ENCODE measurements around the gene USP48. TPM values are rescaled to one million over a fixed set of nuclear protein-coding genes. Genes with fewer than 3 reads are reported as not detected.
A peak's percentile ranks its signal among the peaks of the same experiment; 100 is the strongest.

Gene USP48
- total RNA-seq, 2 experiments from 2014 or later, result 73.3 to 76.0 TPM

DNA sequence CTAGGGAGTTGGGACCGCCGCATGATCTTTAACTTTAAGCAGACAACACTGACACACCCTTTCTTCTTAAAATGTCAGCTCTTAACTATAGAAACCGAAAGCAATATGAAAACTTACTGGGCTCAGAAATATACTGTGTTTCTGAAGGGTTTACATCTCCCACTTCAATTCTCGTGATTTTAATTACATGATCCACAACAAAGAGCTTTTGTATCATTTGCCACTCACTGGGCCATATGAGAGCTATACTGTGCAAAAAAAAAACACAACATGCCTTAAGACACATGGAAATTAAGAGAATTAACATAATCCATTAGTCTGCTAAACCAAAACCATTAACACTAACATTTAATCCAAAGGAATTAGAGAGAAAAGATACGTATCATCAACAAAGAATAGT, 78.8 kb downstream of the USP48 start:
- no peak for DNase-seq
- Histone ChIP-seq H3K36me3 (ENCODE audit: insufficient read depth, low read length) (peaks cover 75% of the 10 kb centered on the region), H3K9me3 (ENCODE audit: control insufficient read depth in 1 of 2, insufficient read depth in 1 of 2, low read length in 2 of 2) (no peaks in the 10 kb centered on the region), H3K4me1 (ENCODE audit: insufficient read depth, low read length) (no peaks in the 10 kb centered on the region), H3K4me3 (ENCODE audit: low read length) (no peak overlapping the region), H3K27ac (ENCODE audit: low read depth in 1 of 2, low read length in 2 of 2) (no peak overlapping the region), H3K27me3 (ENCODE audit: control insufficient read depth in 1 of 2, insufficient read depth in 2 of 2, low read length in 2 of 2) (no peaks in the 10 kb centered on the region)
- Mint-ChIP-seq H3K4me3 (no peak overlapping the region), H3K9me3 (no peaks in the 10 kb centered on the region), H3K36me3 (ENCODE audit: low read depth) (peaks cover 79% of the 10 kb centered on the region), H3K27ac (no peak overlapping the region), H3K27me3 (no peaks in the 10 kb centered on the region), H3K4me1 (ENCODE audit: low read depth) (no peaks in the 10 kb centered on the region)
- CTCF ChIA-PET, result no interaction called here
- no peak for ATAC-seq (ENCODE audit: poor library complexity)
- POLR2A ChIA-PET, result no interaction called here
- intact Hi-C loops (cut with DNase I, micrococcal nuclease), result loop anchor here (5.0 to 10.0 kb wide), 4 partner anchors 78 to 318 kb away; partner anchors contain the start of gene USP48 (in 1 of the 2)
- TF ChIP-seq, protein P1, sequence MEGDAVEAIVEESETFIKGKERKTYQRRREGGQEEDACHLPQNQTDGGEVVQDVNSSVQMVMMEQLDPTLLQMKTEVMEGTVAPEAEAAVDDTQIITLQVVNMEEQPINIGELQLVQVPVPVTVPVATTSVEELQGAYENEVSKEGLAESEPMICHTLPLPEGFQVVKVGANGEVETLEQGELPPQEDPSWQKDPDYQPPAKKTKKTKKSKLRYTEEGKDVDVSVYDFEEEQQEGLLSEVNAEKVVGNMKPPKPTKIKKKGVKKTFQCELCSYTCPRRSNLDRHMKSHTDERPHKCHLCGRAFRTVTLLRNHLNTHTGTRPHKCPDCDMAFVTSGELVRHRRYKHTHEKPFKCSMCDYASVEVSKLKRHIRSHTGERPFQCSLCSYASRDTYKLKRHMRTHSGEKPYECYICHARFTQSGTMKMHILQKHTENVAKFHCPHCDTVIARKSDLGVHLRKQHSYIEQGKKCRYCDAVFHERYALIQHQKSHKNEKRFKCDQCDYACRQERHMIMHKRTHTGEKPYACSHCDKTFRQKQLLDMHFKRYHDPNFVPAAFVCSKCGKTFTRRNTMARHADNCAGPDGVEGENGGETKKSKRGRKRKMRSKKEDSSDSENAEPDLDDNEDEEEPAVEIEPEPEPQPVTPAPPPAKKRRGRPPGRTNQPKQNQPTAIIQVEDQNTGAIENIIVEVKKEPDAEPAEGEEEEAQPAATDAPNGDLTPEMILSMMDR (IDR thresholded peaks at IDR 0.05), result no peak

DNA sequence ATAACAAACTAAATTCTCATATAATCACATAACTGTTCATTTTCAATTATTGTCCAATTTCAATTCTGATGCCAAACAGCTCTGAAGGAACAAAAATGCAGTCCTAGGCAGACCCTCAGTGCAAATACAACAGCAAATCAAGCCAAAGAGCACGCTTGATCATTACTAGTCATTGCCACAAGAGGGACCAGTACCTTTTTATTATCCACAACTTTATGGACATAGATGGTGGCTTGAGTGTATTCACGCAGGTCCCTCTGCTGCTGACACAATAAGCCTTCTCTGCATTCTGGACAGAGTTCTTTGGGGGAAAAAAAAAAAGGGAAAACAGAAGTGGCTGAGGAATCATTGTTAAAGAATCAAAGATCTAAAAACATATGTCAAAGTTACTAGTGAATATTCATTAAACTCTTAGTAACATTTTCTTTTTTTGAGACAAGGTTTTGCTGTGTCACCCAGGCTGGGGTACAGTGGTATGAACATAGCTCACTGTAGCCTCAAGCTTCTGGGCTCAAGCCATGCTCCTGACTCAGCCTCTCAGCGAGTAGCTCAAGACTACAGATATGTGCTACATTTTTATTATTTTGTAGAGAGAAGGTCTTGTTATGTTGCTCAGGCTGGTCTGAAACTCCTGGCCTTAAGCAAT, 79.5 kb downstream of the USP48 start:
- no peaks in the 10 kb centered on the region for H3K9me3 ChIP-seq (ENCODE audit: control insufficient read depth in 1 of 2, insufficient read depth in 1 of 2, low read length in 2 of 2)
- peak in 3 of 14 experiments; percentile 14 to 28 (median 22) for DNase-seq
- no peak overlapping the region for H3K4me3 ChIP-seq (ENCODE audit: low read length)
- H3K4me1 Mint-ChIP-seq (ENCODE audit: low read depth), result no peaks in the 10 kb centered on the region
- POLR2A ChIA-PET, result no interaction called here
- H3K27ac Mint-ChIP-seq, result no peak overlapping the region
- peaks cover 72% of the 10 kb centered on the region for H3K36me3 ChIP-seq (ENCODE audit: insufficient read depth, low read length)
- no peak overlapping the region for H3K27ac ChIP-seq (ENCODE audit: low read depth in 1 of 2, low read length in 2 of 2)
- TF ChIP-seq, protein P1 (IDR thresholded peaks at IDR 0.05), result no peak
- H3K9me3 Mint-ChIP-seq, result no peaks in the 10 kb centered on the region
- intact Hi-C loops (cut with DNase I, micrococcal nuclease), result loop anchor here (5.0 to 10.0 kb wide), 4 partner anchors 79 to 319 kb away; partner anchors contain the start of gene USP48 (in 1 of the 2)
- H3K4me1 ChIP-seq (ENCODE audit: insufficient read depth, low read length), result no peaks in the 10 kb centered on the region
- CTCF ChIA-PET, result interaction anchor here (0.7 kb wide), 1 partner anchor 318 kb away, joined by 3 read pairs; no protein-coding TSS in a partner anchor
- no peaks in the 10 kb centered on the region for H3K27me3 Mint-ChIP-seq
- ATAC-seq (ENCODE audit: poor library complexity), result no peak
- H3K36me3 Mint-ChIP-seq (ENCODE audit: low read depth), result peaks cover 84% of the 10 kb centered on the region
- H3K27me3 ChIP-seq (ENCODE audit: control insufficient read depth in 1 of 2, insufficient read depth in 2 of 2, low read length in 2 of 2), result no peaks in the 10 kb centered on the region
- H3K4me3 Mint-ChIP-seq, result no peak overlapping the region

DNA sequence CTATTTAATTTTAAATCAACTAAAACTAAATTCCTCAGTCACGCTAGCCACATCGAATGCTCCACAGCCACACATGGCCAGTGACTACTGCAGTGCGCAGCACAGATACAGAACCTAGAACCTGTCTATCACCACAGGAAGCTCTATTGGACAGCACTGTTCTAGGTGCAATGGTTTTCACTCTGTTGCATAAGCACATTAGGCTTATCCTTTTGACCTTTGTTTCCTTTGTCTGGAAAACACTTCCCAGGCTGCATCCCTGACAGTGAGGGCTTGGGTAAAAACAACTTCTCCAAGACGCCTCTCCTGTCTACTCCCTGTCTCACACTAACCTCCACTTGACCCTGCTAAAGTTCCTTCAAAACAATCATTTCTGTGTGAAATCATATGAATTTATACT, 80.2 kb downstream of the USP48 start:
- Mint-ChIP-seq H3K27ac (no peak overlapping the region), H3K27me3 (no peaks in the 10 kb centered on the region), H3K36me3 (ENCODE audit: low read depth) (peaks cover 91% of the 10 kb centered on the region), H3K4me3 (no peak overlapping the region), H3K9me3 (no peaks in the 10 kb centered on the region), H3K4me1 (ENCODE audit: low read depth) (no peaks in the 10 kb centered on the region)
- intact Hi-C loops (cut with DNase I, micrococcal nuclease), result loop anchor here (5.0 to 10.0 kb wide), 4 partner anchors 80 to 320 kb away; partner anchors contain the start of gene USP48 (in 1 of the 2)
- DNase-seq, result no peak
- TF ChIP-seq, protein P1 (IDR thresholded peaks at IDR 0.05), result no peak
- no peaks in the 10 kb centered on the region for H3K27me3 ChIP-seq (ENCODE audit: control insufficient read depth in 1 of 2, insufficient read depth in 2 of 2, low read length in 2 of 2)
- POLR2A ChIA-PET, result interaction anchor here (0.6 kb wide), 1 partner anchor 323 kb away, joined by 3 read pairs; no protein-coding TSS in a partner anchor
- no peak overlapping the region for H3K4me3 ChIP-seq (ENCODE audit: low read length)
- ATAC-seq (ENCODE audit: poor library complexity), result no peak
- H3K9me3 ChIP-seq (ENCODE audit: control insufficient read depth in 1 of 2, insufficient read depth in 1 of 2, low read length in 2 of 2), result no peaks in the 10 kb centered on the region
- H3K4me1 ChIP-seq (ENCODE audit: insufficient read depth, low read length), result no peaks in the 10 kb centered on the region
- CTCF ChIA-PET, result interaction anchor here (0.7 kb wide), 1 partner anchor 319 kb away, joined by 3 read pairs; no protein-coding TSS in a partner anchor
- H3K27ac ChIP-seq (ENCODE audit: low read depth in 1 of 2, low read length in 2 of 2), result no peak overlapping the region
- peaks cover 69% of the 10 kb centered on the region for H3K36me3 ChIP-seq (ENCODE audit: insufficient read depth, low read length)

Data from CD4-positive, alpha-beta T cell (primary cell).